ENCODE results near the gene TCN2.
"Not testable (repeated sequence)": the region's sequence is repeated elsewhere in the genome, so short reads cannot be mapped to it uniquely, and the experiment has no call there.

The TCN2 gene

GRCh38 chr22:30606455-30607299 is at the start of gene TCN2:
Gene TCN2, plus strand, starts transcription at chr22:30607174. Its CDS starts 158 bp downstream, at chr22:30607332.
- peak; percentile 71 for DNase-seq (ENCODE audit: low spot score)

- DNase-seq (ENCODE audit: low spot score), result no peak
These were observed 49.7 kb upstream of the TCN2 start for GRCh38 chr22:30557243-30557642.

- no peak for DNase-seq (ENCODE audit: low spot score)
These were observed 47.1 kb upstream of the TCN2 start for GRCh38 chr22:30559889-30560288.

GRCh38 chr22:30560643-30561202 is 46.3 kb upstream of the TCN2 start:
- DNase-seq (ENCODE audit: low spot score), result not testable (repeated sequence)

GRCh38 chr22:30561402-30562189 is 45.4 kb upstream of the TCN2 start:
- no peak for DNase-seq (ENCODE audit: low spot score)

- DNase-seq (ENCODE audit: low spot score), result no peak
These were observed 44.6 kb upstream of the TCN2 start for GRCh38 chr22:30562366-30562765.

- DNase-seq (ENCODE audit: low spot score), result no peak
These were observed 42.8 kb upstream of the TCN2 start for GRCh38 chr22:30564045-30564760.

GRCh38 chr22:30564761-30565119 is 42.2 kb upstream of the TCN2 start:
- no peak for DNase-seq (ENCODE audit: low spot score)

- DNase-seq (ENCODE audit: low spot score), result no peak
These were observed 41.6 kb upstream of the TCN2 start for GRCh38 chr22:30565341-30565740.

GRCh38 chr22:30566125-30566524 is 40.8 kb upstream of the TCN2 start:
- DNase-seq (ENCODE audit: low spot score), result no peak

GRCh38 chr22:30567277-30567676 is 39.7 kb upstream of the TCN2 start:
- not testable (repeated sequence) for DNase-seq (ENCODE audit: low spot score)

GRCh38 chr22:30568137-30568805 is 38.7 kb upstream of the TCN2 start:
- DNase-seq (ENCODE audit: low spot score), result no peak

- no peak for DNase-seq (ENCODE audit: low spot score)
These were observed 37.2 kb upstream of the TCN2 start for GRCh38 chr22:30569674-30570202.

GRCh38 chr22:30572210-30572609 is 34.8 kb upstream of the TCN2 start:
- DNase-seq (ENCODE audit: low spot score), result no peak

- DNase-seq (ENCODE audit: low spot score), result peak; percentile 48
These were observed 34.0 kb upstream of the TCN2 start for GRCh38 chr22:30572840-30573593.

GRCh38 chr22:30573594-30574094 is 33.3 kb upstream of the TCN2 start:
- DNase-seq (ENCODE audit: low spot score), result no peak

GRCh38 chr22:30574095-30574981 is 32.6 kb upstream of the TCN2 start, which contains the start of gene GAL3ST1:
Gene GAL3ST1, minus strand, starts transcription at chr22:30574665. Its CDS starts 17,273 bp downstream, at chr22:30557392.
- peak; percentile 95 for DNase-seq (ENCODE audit: low spot score)

- peak; percentile 49 for DNase-seq (ENCODE audit: low spot score)
These were observed 31.8 kb upstream of the TCN2 start for GRCh38 chr22:30574997-30575671.

- DNase-seq (ENCODE audit: low spot score), result no peak
These were observed 31.1 kb upstream of the TCN2 start for GRCh38 chr22:30575859-30576258.

Data from HuH-7.5 (cell line).